SH-SY5Y (cell line): ENCODE results near the gene C16orf87.

Experiments used
- GATA2 ChIP-seq: IDR thresholded peaks from 2 replicates; pipeline ENCODE4 v1.6.1; 2011; ENCODE audit warnings: mild to moderate bottlenecking, low read depth, low read length
- GATA3 ChIP-seq: IDR thresholded peaks from 2 replicates; pipeline ENCODE4 v1.6.1; 2011; ENCODE audit warnings: low read depth, mild to moderate bottlenecking, low read length, moderate library complexity

- no peak for TF ChIP-seq GATA2
- no peak for TF ChIP-seq GATA3
These were observed 79.6 kb downstream of the C16orf87 start for GRCh38 chr16:46751381-46751780.
